GM13976 (cell line): Measurements from ENCODE around the gene PREX1.

Experiments
- DNase-seq: peaks from one replicate; pipeline ENCODE4 v3.0.0; 2012; ENCODE audit warnings: low spot score
- CTCF ChIP-seq: IDR thresholded peaks from 2 replicates; pipeline ENCODE4 v1.5.1; 2012; ENCODE audit warnings: borderline replicate concordance, mild to moderate bottlenecking; ENCODE audit not compliant: insufficient read depth; ENCODE audit errors: extremely low read depth, missing control alignments, control extremely low read depth
- in situ Hi-C: fragments of 300-500 bp; cut with MboI; formaldehyde crosslinking; loops from one replicate; pipeline ENCODE4 v1.12.0; 2022; ENCODE audit warnings: low sequenced_read_pairs, mixed read lengths, inconsistent platforms; ENCODE audit not compliant: unreplicated experiment

PREX1 gene

GRCh38 chr20:48606172-48606840, 221.5 kb downstream of the PREX1 start:
- no peak for DNase-seq
- TF ChIP-seq CTCF = no peak
- in situ Hi-C loops = loop anchor here (25.0 kb wide), 1 partner anchor 919 kb away; no protein-coding TSS in a partner anchor

- DNase-seq = no peak
- in situ Hi-C loops = loop anchor here (25.0 kb wide), 1 partner anchor 918 kb away; no protein-coding TSS in a partner anchor
- no peak for TF ChIP-seq CTCF
Measured at GRCh38 chr20:48605364-48606171, 222.2 kb downstream of the PREX1 start.

- no peak for DNase-seq
- in situ Hi-C loops = loop anchor here (25.0 kb wide), 1 partner anchor 918 kb away; no protein-coding TSS in a partner anchor
- TF ChIP-seq CTCF = no peak
Measured at GRCh38 chr20:48604936-48605335, 222.9 kb downstream of the PREX1 start.

- no peak for TF ChIP-seq CTCF
- DNase-seq = no peak
- in situ Hi-C loops = loop anchor here (25.0 kb wide), 1 partner anchor 917 kb away; no protein-coding TSS in a partner anchor
Measured at GRCh38 chr20:48604426-48604825, 223.4 kb downstream of the PREX1 start.

- no peak for DNase-seq
- TF ChIP-seq CTCF = no peak
- in situ Hi-C loops = loop anchor here (25.0 kb wide), 1 partner anchor 917 kb away; no protein-coding TSS in a partner anchor
Measured at GRCh38 chr20:48603819-48604405, 223.9 kb downstream of the PREX1 start.

- no peak for TF ChIP-seq CTCF
- in situ Hi-C loops = loop anchor here (25.0 kb wide), 1 partner anchor 916 kb away; no protein-coding TSS in a partner anchor
Measured at GRCh38 chr20:48603116-48603818, 224.5 kb downstream of the PREX1 start.

More at GRCh38 chr20:48603116-48603818, 224.5 kb downstream of the PREX1 start:
- DNase-seq = no peak
